Breast epithelium (tissue), 4 donors: Measurements from ENCODE around the gene TEX264. TPM values are rescaled to one million over a fixed set of nuclear protein-coding genes. Genes with fewer than 3 reads are reported as not detected.
"Not testable (repeated sequence)": the region's sequence is repeated elsewhere in the genome, so short reads cannot be mapped to it uniquely, and the experiment has no call there.

ENCODE experiments used
- DNase-seq, 2 donors: peaks; one replicate each; pipeline ENCODE4 v3.0.0-alpha.2; 2019; ENCODE audit warnings: low spot score in 2 of 2
- H3K27ac ChIP-seq, 2 donors: fragments of 200-600 bp; sonication (generic) in 1 of 2; one replicate each; pipeline ENCODE4 v1.5.1; 2016 to 2019; ENCODE audit warnings: mild to moderate bottlenecking in 1 of 2
- H3K27me3 ChIP-seq, 2 donors: fragments of 200-600 bp; sonication (generic) in 1 of 2; one replicate each; pipeline versions ENCODE4 v1.5.1 to v1.6.0; 2017 to 2019; ENCODE audit warnings: control low read depth in 1 of 2, mild to moderate bottlenecking in 1 of 2
- H3K36me3 ChIP-seq: fragments of 200-600 bp; one replicate; pipeline ENCODE4 v1.5.1; 2019
- H3K4me1 ChIP-seq, 2 donors: fragments of 200-600 bp; sonication (generic); one replicate each; pipeline ENCODE4 v1.5.1; 2016 to 2019; ENCODE audit warnings: control low read depth in 1 of 2
- H3K4me3 ChIP-seq, 3 donors: fragments of 200-600 bp; sonication (generic); 1 replicate in 2 of 3; 2 replicates in 1 of 3; pipeline ENCODE4 v1.5.1; 2016 to 2019; ENCODE audit warnings: mild to moderate bottlenecking in 3 of 3, moderate library complexity in 2 of 3
- H3K9me3 ChIP-seq, 2 donors: fragments of 200-600 bp; sonication (generic) in 1 of 2; one replicate each; pipeline ENCODE4 v1.5.1; 2016 to 2019; ENCODE audit warnings: control low read depth in 1 of 2
- CTCF ChIP-seq, 3 donors: fragments of 450-650 bp; IDR thresholded peaks; one replicate each; pipeline ENCODE4 v1.5.1; 2016 to 2017; ENCODE audit warnings: antibody characterized with exemption in 3 of 3, mild to moderate bottlenecking in 3 of 3, moderate library complexity in 3 of 3
- POLR2A ChIP-seq: fragments of 450-650 bp; IDR thresholded peaks from one replicate; pipeline ENCODE4 v1.6.1; 2016; ENCODE audit warnings: antibody characterized with exemption, mild to moderate bottlenecking, moderate library complexity
- POLR2AphosphoS5 ChIP-seq, 3 donors: sonication (generic); formaldehyde crosslinking; IDR thresholded peaks; one replicate each; pipeline ENCODE4 v1.6.1; 2017; ENCODE audit warnings: antibody characterized with exemption in 3 of 3
- intact Hi-C: fragments of 100-400 bp; cut with DNase I; formaldehyde crosslinking; loops from one replicate; pipeline ENCODE4 v1.15.1; 2023; ENCODE audit warnings: low total_unique reads
- total RNA-seq, 3 donors: library from RNA; depleted of rRNA; stranded (reverse); fragments of >200 nt; gene quantifications; one replicate each; pipeline ENCODE4 v1.1.0, GENCODE V29; 2016

TEX264 gene
- total RNA-seq, 3 donors from 2014 or later = 55.7 to 94.3 (median 80.5) TPM

- TF ChIP-seq POLR2A (no peak), CTCF (IDR thresholded peaks at IDR 0.05) (no peak), POLR2AphosphoS5 (IDR thresholded peaks at IDR 0.05) (no peak)
- H3K4me3 ChIP-seq = no peak overlapping the region
- no peak overlapping the region for H3K27ac ChIP-seq
- H3K27me3 ChIP-seq = no peaks in the 10 kb centered on the region
- H3K36me3 ChIP-seq = no peaks in the 10 kb centered on the region
- H3K9me3 ChIP-seq = no peaks in the 10 kb centered on the region
- intact Hi-C loops = no loop called here
- H3K4me1 ChIP-seq = no peaks in the 10 kb centered on the region
- no peak for DNase-seq
These were observed 68.1 kb downstream of the TEX264 start for GRCh38 chr3:51739110-51739509.

GRCh38 chr3:51742320-51742719, 71.3 kb downstream of the TEX264 start:
- intact Hi-C loops, DNase-seq, H3K9me3 ChIP-seq, H3K4me3 ChIP-seq, H3K4me1 ChIP-seq, H3K27me3 ChIP-seq, H3K27ac ChIP-seq, H3K36me3 ChIP-seq: not testable (repeated sequence)

GRCh38 chr3:51742978-51743377, 71.9 kb downstream of the TEX264 start:
- H3K4me1 ChIP-seq, H3K27me3 ChIP-seq, intact Hi-C loops, H3K4me3 ChIP-seq, H3K27ac ChIP-seq, DNase-seq, H3K9me3 ChIP-seq, H3K36me3 ChIP-seq: not testable (repeated sequence)

GRCh38 chr3:51747840-51748239, 76.8 kb downstream of the TEX264 start:
- intact Hi-C loops = no loop called here
- Histone ChIP-seq H3K27me3 (no peaks in the 10 kb centered on the region), H3K9me3 (no peaks in the 10 kb centered on the region), H3K27ac (no peak overlapping the region), H3K4me3 (no peak overlapping the region), H3K4me1 (no peaks in the 10 kb centered on the region), H3K36me3 (no peaks in the 10 kb centered on the region)
- no peak for DNase-seq
- TF ChIP-seq POLR2A (no peak), POLR2AphosphoS5 (IDR thresholded peaks at IDR 0.05) (no peak), CTCF (IDR thresholded peaks at IDR 0.05) (no peak)

- no peaks in the 10 kb centered on the region for H3K36me3 ChIP-seq
- intact Hi-C loops = no loop called here
- DNase-seq = no peak
- no peaks in the 10 kb centered on the region for H3K27me3 ChIP-seq
- H3K9me3 ChIP-seq = no peaks in the 10 kb centered on the region
- no peak overlapping the region for H3K4me3 ChIP-seq
- no peak overlapping the region for H3K27ac ChIP-seq
- no peaks in the 10 kb centered on the region for H3K4me1 ChIP-seq
- TF ChIP-seq POLR2AphosphoS5 (IDR thresholded peaks at IDR 0.05) = no peak
- no peak for TF ChIP-seq CTCF (IDR thresholded peaks at IDR 0.05)
- TF ChIP-seq POLR2A = no peak
These were observed 77.3 kb downstream of the TEX264 start for GRCh38 chr3:51748327-51748726.

DNA sequence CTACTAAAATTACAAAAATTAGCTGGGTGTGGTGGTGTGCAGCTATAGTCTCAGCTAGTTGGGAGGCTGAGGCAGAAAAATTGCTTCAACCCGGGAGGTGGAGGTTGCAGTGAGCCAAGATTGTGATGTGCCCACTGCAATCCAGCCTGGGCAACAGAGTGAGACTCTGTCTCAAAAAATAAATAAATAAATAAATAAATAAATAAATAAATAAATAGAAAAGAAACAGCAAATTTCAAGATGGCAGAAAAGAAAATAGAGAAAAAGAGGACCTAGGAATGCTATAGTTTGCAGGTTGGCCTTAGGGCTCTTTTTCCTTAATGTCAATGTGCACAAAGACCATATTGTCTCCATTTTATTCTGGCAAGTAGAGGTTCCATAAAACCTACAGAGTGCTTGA, 79.8 kb downstream of the TEX264 start:
- intact Hi-C loops = loop anchor here (10.0 kb wide), 1 partner anchor 354 kb away; no protein-coding TSS in a partner anchor
- no peak overlapping the region for H3K4me3 ChIP-seq
- no peak for DNase-seq
- H3K9me3 ChIP-seq = no peaks in the 10 kb centered on the region
- no peak overlapping the region for H3K27ac ChIP-seq
- H3K36me3 ChIP-seq = no peaks in the 10 kb centered on the region
- no peaks in the 10 kb centered on the region for H3K4me1 ChIP-seq
- TF ChIP-seq POLR2AphosphoS5 (IDR thresholded peaks at IDR 0.05) = no peak
- H3K27me3 ChIP-seq = no peaks in the 10 kb centered on the region

DNA sequence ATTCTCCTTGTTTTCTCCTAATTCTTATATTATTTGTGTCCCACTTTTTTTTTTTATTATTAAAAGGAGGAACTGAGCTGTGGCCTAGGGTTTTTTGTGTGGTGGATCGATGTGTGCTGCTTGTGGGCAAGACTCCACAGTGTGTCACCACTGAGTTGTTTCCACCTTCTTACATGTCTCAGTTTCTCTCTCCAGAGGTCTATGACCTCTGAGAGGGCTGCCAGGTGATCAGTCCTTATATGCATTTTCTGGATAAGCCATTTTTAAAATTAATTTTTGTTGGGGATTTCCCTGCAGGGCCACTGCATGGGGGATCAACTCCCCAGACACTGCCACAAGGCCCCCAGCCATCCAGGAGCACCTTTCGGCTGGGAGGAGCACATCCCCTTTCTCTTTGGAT, 80.2 kb downstream of the TEX264 start:
- Histone ChIP-seq H3K4me3 (no peak overlapping the region), H3K4me1 (no peaks in the 10 kb centered on the region)
- no peak for DNase-seq

More for the DNA sequence above, 80.2 kb downstream of the TEX264 start:
- H3K9me3 ChIP-seq = no peaks in the 10 kb centered on the region
- no peak for TF ChIP-seq CTCF (IDR thresholded peaks at IDR 0.05)
- TF ChIP-seq POLR2AphosphoS5 (IDR thresholded peaks at IDR 0.05) = no peak
- TF ChIP-seq POLR2A = no peak
- no peaks in the 10 kb centered on the region for H3K27me3 ChIP-seq
- intact Hi-C loops = loop anchor here (10.0 kb wide), 1 partner anchor 354 kb away; no protein-coding TSS in a partner anchor
- no peak overlapping the region for H3K27ac ChIP-seq
- H3K36me3 ChIP-seq = no peaks in the 10 kb centered on the region
